ENCODE results near the gene SULT2B1.

The SULT2B1 gene

DNA sequence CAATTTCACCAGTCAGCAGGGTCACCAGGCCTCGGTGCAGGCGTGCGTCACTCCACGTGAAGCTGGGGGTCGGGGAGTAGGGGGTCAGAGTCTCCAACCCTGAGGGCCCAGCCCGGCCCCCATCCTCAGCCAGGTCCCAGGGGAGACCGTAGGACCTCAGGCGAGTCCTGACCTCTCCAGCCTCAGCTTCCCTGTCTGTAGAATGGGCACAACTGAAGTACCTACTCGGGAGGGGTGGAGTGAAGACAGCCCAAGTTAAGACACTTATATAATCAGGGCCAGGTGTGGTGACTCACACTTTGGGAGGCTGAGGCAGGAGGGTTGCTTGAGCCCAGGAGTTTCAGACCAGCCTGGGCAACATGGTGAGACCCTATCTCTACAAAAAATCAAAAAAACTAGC lies 51.9 kb downstream of the SULT2B1 start:
- no peak for DNase-seq

DNA sequence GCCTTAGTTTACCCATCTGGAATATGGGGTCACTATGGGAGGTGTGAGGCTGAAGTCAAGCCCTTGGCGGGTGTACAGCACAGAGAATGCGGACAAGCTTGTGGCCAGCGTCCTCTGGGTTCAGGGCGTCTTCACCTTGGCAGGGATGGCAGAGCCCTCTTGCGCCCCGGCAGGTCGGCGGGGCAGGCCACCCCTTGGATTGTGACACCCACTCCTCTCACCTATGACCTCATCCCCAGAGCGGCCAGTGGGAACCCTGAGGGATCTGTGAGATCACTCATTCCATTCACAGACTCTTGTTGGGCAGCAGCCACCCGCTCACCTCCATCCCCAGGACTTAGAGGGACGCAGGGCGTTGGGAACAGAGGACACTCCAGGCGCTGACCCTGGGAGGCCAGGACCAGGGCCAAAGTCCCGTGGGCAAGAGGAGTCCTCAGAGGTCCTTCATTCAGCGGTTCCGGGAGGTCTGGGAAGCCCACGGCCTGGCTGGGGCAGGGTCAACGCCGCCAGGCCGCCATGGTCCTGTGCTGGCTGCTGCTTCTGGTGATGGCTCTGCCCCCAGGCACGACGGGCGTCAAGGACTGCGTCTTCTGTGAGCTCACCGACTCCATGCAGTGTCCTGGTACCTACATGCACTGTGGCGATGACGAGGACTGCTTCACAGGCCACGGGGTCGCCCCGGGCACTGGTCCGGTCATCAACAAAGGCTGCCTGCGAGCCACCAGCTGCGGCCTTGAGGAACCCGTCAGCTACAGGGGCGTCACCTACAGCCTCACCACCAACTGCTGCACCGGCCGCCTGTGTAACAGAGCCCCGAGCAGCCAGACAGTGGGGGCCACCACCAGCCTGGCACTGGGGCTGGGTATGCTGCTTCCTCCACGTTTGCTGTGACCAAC lies 54.7 kb downstream of the SULT2B1 start, which contains the start of gene SPACA4:
Gene SPACA4 (plus strand): TSS at position 280 of the 896 bp plus-strand sequence. CDS start 237 bp downstream, at position 517.
- no peak for DNase-seq

DNA sequence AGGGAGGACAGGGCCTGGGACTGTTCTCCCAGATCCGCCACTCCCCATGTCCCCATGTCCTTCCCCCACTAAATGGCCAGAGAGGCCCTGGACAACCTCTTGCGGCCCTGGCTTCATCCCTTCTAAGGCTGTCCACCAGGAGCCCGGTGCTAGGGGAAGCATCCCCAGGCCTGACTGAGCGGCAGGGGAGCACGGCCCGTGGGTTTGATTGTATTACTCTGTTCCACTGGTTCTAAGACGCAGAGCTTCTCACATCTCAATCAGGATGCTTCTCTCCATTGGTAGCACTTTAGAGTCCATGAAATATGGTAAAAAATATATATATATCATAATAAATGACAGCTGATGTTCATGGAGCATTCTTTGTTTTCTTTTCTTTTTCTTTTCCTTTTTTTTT lies 55.4 kb downstream of the SULT2B1 start:
- no peak for DNase-seq

DNA sequence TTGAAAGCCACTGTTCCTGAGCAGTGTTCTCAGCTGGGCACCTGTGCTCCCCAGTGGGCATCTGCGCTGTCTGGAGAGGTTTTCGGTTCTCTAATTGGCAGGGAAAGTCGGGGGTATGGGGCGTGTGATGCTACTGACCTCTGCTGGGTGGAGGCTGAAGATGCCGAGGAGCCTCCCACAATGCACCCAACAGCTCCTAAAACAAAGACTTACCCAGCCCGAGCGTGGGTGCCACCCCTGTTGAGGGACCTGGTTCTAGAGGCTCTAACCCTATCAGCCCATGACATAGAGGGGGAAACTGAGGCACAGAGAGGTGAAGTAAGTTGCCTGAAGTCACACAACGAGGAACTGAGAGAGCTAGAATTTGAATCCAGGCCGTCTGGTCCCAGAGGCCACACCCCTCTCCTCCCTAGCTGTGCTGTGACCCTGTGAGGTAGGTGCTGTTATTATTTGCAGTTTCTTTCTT lies 56.9 kb downstream of the SULT2B1 start:
- no peak for DNase-seq

DNA sequence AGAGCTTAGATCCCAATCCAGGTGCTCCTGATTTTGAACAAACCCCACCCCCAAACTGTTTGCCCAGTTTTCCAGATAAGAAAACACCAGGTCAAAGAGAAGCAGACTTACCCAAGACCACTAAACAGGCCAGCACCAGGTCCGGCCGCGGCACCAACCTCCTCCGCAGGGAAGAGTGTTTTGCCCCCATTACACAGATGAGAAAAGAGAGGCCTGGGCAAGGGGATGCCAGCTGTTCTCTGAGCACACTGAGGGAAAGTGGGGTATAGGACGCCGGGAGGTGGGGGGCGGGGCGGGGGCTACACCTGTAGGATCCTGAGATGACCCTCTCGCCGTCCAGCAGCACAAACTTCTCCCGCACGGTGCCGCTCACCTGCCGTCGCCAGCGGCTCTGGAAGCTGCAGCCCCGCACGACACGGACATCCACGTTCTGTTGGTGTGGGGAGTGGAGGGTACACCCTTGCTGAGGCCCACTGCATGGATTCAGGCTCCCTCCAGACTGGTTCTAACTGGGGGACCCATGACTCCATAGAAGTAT lies 57.7 kb downstream of the SULT2B1 start:
- DNase-seq: no peak

DNA sequence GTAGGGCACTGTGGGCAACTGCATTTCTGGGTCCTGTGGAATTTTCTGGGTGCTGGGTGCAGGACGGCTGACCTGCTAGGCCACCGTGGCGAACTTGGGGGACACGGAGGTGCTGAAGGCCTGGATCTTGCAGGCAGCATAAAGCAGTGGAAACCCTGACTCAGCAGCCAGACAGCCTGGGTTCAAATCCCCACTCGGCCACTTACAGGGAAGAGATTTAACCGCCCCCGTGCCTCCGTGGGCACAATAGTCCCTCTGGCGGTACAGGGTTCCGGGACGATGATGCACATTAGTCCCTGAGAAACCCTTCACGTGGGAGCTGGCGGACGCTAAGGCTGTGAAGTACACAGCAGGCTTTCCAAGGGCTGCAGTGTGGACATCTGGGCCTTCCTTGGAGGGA lies 59.9 kb downstream of the SULT2B1 start:
- DNase-seq: no peak

DNA sequence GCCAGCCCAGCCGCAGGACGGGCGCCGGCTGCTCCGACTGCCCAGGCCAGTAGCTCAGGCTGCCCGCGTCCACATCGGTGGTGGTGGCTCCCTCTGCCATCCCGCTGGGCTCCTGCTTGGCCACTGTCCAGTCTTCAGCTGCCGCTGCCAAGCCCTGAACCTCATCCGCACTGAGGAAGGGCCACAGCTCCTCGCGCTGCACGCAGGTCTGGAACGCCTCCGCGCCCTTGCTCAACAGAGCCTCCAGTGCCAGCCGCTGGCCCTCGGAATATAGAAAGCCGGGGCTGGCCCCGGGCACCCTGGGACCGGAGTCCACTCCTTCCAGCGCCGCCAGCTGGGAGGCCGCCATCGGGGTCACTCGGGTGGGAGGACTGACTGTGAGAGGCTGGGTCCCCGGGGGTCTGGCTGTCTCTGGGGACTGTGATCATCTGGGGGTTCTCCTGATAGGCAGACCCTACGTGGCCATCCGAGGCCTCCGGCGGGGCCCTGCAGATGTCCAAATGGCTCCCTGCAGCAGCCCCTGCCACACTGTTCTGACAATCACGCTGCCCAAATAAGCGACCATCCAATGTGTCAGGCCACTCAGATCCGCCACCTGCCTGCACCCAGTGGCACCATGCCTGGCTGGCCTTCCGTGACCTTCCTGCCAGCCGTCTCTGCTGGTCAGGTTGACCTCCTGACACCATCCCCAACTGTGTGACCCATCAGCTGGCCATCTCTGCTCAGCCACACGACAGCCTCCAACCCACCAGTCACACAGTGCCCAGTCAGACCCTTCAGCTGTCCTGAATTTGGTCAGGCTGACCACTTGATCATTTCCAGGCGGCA lies 61.3 kb downstream of the SULT2B1 start:
- DNase-seq: no peak

DNA sequence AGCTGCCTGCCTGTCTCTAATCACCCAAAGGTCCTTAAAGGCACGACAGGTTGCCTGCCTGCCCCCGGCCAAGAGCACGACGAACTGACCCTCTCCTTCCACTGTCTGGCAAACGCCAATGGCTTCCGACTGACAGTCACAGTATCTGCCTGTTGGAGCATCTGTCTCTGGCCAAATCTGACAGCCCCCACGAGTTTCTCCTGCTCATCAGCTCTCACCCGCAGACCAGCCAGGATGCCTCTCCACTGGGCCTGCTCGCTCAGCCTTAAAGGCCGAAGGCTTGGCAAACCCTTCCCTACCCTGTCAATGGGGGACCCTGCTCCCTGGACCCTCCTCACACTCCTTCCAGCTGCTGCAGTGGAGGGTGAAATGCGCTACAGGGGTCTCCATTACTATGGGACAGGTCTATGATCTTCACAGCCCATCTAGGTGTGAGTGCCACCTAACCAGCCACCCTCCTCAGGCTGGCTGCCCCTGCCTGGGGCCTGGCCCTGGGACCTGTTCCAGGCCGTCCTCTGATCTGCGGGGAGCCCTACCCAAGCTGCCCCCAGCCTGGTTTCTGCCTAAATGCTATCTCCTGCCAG lies 62.0 kb downstream of the SULT2B1 start:
- DNase-seq: no peak

DNA sequence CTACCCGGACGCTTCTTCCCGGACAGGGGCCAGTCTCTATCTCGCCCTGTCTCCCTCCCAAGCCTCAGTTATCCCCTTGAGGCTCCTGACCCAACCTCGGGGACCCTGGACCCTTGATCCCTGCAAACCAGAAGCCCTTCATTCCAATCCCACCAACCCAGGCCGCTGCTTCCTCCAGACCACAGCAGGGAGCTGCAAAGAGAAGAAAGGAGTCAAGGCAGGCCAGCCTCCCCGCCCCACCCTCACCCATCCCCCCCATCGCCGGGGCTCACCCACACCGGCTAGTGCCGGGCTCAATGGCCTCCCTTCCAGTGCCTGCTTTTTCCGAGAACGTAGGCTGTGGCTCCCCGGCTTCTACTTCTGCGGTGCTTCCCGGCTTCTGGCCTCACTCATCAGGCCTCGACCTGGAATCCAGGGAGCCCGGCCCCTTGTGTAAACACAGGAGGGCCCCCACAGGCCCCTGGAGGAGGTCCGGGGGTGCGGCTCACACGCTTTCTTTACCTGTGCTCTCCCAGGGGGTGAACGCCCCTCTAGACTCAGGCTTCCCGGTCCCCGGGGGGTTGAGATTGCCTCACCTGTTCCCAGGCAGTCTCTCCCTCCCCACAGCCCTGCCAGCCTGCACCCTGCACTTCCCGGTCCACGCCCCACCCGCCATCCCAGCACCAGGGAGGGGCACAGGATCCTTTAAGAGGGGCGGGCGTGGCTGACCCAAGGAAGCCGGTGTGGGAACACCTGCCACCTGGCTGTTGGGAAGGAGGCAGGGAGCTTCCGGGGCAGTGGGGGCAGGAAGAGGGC lies 62.7 kb downstream of the SULT2B1 start, which contains the start of gene FAM83E:
Gene FAM83E (minus strand): TSS at position 641 of the 795 bp plus-strand sequence. CDS start 1,704 bp downstream, outside the sequence.
- peak; percentile 19 for DNase-seq

DNA sequence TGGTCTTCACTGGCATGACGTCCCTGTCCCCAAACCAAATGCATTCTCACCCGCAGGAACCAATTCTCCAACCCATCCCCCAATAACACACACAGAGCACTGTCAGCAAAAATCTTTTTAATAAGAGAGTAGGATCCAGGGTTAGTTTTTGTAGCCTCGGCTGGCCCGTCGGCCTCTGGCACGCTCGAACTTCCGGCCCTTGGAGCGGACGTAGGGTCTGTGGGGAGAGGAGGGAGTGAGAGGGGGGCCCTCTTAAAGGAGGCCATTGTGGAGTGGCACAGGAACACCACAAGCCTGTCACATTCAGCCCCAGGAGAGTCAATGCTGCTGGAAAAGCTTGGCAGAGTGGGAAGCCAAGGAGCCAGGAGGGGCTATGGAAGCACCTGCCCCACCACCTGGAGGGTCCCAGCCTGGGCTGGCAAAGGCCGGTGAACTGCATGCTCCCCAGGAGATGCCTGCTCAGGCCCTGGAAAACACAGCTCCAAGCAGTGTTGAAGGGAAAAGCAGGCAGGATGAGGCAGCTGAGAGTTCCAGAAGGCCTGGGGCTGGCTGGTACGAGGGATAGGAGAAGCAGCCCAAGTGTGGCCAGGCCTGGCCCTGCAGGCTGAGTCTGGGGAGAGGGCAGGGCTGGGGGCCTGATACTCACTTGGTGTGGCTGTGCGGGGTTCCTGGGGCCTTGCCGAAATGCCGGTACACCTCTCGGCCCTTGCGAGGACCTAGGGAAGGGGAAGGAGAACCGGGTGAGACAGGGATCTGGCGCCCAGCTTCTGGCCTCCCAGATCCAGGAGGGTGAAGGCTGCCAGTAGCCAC lies 63.5 kb downstream of the SULT2B1 start:
- no peak for DNase-seq

DNA sequence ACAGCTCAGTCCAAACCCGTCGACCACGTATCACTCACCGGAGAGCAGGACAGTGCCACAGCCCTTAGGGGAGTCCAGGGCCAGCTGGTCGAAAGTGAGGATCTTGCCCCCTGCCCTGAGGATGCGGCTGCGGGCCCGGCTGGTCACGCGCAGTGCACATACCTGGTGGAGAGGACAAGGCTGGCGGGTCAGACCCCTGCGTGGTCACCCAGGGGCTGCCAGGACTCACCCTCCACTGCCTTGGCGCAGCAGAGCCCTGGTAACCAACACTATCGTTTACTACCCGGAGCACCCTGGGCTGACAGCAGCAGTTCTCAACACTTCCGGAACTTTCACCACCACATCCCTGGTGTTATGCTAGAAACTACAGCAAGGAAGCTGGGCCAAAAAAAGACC lies 64.1 kb downstream of the SULT2B1 start:
- no peak for DNase-seq

DNA sequence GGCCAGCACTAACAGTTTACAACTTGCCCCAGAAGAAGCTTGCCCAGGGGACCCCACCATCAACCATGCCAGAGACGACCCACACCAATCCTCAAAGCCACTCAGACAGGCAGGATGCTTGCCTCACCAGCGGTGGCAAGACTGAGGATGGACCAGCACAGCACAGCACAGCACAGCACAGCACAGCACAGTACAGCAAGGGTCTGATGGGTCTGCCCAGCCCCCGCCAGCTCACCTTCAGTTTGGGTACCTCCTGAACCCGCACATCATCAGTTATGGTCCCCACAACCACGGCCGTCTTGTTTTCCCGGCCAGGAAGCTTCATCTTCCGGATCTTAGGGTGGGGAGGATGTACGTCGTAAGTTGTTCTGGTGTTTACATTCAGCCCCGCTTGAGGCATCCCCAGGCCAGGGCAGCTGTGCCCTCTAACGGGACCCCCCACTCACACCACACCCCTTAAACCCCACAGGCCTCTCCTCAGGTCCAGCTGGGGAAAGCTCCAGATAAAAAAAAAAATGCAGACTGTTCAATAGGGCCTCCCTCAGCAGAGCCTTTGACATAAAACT lies 64.6 kb downstream of the SULT2B1 start:
- no peak for DNase-seq

DNA sequence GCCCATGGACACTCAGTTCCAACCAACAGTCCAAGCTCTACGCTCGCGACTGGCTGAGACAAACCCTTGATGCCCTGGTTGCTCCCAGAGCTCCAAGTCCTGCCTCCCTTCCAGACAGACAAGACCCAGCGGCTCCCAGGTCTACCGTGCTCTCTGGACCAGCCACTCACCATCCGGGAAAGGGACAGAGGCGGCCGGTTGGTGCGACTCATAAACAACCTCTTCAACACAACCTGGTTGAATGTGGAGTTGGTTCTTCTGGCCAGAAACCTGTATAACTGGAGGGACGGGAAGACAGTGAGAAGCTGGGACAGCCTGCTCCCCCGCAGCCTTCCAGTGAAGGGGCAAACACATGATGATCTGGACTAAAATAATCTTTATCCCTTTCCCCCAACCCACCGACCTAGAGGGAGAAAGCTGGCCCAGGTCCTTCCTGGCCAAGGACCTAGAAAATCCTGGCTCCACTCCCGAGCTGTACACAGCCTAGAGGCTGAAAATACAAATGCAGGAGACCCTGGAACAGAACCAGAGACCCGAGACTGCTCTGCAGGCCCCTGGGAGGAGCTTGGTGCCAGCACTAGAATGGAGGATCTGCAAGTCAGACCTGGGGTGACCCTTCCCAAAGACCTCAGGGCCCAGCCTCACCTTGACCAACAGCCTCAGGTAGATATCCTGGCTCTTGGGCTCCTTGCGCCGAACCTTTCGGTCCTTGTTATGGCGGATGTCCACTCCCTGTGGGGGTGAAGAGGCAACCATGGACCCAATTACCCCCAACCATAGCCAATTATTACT lies 65.4 kb downstream of the SULT2B1 start:
- no peak for DNase-seq

DNA sequence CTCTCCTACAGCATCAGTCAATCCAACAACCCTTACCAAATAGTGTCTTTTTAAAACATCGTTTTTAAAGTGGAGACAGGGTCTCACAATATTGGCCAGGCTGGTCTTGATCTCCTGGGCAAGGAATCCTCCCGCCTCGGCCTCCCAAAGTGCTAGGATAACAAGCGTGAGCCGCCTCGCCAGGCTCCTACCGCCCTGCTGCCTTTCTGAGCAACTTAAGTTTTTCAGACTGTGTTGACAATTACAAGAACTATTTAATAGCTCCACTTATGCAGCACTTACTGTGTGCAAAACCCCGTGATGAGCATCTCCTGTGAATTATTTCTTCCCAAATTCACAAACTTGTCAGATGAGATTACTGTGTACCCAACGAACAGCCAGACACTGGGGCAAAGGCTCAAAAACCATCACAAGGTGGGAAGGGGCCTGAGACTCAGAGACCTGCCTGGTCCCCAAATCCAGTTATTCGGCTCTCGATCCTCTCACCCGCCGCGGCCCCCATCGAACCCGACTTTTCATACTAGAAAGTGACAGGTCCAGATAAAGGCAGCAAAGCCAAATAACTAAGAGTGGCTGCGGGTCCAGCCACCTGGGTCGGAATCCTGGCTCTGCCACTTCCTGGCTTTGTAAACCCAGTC lies 66.4 kb downstream of the SULT2B1 start:
- DNase-seq: no peak

DNA sequence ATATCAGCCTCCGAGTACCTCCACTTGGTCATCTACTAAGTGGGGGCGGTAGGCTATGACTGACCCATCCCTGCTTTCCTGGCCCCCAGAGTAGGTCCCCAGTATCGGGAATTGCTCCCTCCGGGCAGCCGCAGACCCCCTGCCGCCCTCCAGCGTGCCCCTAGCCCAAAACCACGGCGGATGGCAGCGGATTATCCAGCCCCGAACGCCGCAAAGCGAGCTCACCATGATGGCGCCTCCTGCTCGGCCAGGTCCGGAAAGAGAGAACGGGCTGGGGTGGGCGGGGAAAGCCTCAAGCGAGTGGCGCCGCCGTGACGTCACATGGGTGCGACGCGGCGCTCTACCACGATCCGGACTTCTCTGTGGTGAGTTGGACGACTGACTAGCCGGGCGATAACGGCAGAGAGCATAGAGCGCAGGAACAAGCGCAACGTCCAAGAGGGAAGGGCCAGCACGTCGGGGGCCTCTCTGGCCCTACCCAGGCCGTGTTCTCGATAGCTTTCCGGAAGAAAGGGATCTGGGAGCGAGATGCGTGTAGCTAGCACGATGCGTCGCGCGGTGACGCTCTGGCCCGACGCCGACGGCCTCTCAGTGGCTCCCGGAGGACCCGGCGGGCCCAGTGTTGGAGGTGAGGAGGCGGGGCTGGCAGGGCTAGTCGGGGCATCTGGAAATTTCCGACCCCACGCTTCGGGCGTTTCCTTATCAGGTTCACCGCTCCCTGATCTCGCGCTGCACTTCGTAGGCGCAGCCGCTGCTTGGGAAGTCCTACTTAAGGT lies 67.1 kb downstream of the SULT2B1 start, which contains the start of the genes RPL18 and SPHK2:
Gene RPL18 (minus strand): TSS at position 263 of the 776 bp plus-strand sequence. CDS start 35 bp downstream, at position 228.
Gene SPHK2 (plus strand): TSS at position 591 of the 776 bp plus-strand sequence. CDS start 1,009 bp downstream, outside the sequence.
- peak; percentile 97 for DNase-seq

DNA sequence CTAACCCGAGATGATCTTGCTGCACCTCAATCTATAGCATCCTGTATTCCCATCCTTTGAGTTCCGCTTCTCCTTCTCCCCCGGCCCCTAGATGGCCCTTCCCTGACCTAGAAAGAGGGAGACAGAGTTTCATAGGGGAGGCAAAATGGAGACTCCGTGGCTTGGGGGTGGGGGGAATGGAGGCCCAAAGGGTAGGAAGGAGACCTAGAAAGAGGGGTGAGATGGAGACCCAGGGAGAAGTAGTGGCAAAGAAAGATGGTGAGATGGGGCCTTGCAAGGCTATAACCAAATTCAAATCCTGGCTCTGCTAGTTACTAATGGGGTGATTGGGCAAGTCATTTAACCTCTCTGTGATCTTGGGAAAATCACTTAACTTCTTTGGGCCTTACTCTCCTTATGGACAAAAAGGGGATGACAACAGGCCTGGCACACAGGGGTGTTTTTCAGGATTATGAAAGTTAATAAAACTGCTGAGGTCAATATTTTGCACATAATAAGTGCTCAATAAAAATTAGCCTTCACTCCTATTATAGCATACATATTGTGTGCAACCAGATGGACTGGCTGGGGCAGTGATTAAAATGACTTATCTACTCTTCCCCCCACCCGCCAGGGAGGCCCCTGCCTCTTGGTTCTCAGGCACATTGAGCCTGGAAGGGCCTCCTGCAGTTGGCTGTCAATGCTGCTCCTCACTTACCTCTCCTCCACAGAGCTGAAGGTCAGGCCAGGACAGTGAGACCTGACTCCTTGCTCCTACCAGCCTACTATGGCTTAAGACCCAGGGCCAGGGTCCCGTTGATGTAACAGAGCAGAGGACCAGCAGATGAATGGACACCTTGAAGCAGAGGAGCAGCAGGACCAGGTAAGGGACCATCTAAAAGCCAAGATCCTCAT lies 68.0 kb downstream of the SULT2B1 start:
- DNase-seq: no peak

DNA sequence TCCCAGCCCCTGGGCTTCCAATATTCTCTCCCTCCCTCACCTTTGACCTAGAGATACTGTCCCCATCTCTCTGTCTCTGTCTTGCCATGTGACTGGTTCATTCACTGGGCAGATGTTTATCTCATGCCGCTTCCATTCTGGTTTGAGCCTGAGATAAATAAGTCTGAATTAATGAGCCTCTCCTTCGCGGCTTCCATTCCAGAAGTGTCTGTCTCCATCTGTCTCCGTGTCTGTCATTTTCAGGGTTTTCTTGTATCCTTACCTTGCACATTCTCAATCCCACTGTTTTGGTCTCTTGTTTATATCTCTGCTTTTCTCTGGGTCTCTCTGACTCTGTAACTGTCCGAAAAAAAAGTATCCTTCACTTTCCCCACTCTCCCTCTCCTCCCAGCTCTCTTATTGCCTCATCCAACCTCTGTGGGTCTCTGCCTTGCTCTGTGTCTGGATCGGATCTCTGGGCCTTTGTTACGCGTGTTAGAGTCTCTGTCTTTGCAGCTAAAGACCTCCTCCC lies 71.6 kb downstream of the SULT2B1 start:
- DNase-seq: no peak

Measured in DMS79 (cell line).